ENCODE data around the gene BCAR3. TPM values are rescaled to one million over a fixed set of nuclear protein-coding genes. Genes with fewer than 3 reads are reported as not detected.

BCAR3 gene
- total RNA-seq, 1 experiment from 2014 or later = 15.6 TPM

GRCh38 chr1:93565496-93566206, 116.0 kb downstream of the BCAR3 start:
- no TSS peak for BruUV-seq (replicated peaks)
- no peak for DNase-seq
- Mint-ChIP-seq H3K9me3 (ENCODE audit: low read depth, unreplicated experiment) (no peaks in the 10 kb centered on the region), H3K27me3 (ENCODE audit: unreplicated experiment) (no peaks in the 10 kb centered on the region), H3K4me1 (ENCODE audit: low read depth, unreplicated experiment) (peaks cover 23% of the 10 kb centered on the region), H3K4me3 (ENCODE audit: low read depth, unreplicated experiment) (no peak overlapping the region), H3K27ac (ENCODE audit: unreplicated experiment) (no peak overlapping the region), H3K36me3 (ENCODE audit: insufficient read depth, unreplicated experiment) (peaks cover 43% of the 10 kb centered on the region)
- CTCF ChIA-PET = no interaction called here
- intact Hi-C loops (cut with micrococcal nuclease; ENCODE audit: unreplicated experiment) = no loop called here
- no peak for TF ChIP-seq CTCF (IDR thresholded peaks at IDR 0.05; ENCODE audit: unreplicated experiment)

GRCh38 chr1:93559695-93560094, 121.9 kb downstream of the BCAR3 start:
- Mint-ChIP-seq H3K4me3 (ENCODE audit: low read depth, unreplicated experiment) (no peak overlapping the region), H3K27ac (ENCODE audit: unreplicated experiment) (no peak overlapping the region), H3K9me3 (ENCODE audit: low read depth, unreplicated experiment) (no peaks in the 10 kb centered on the region), H3K27me3 (ENCODE audit: unreplicated experiment) (no peaks in the 10 kb centered on the region), H3K4me1 (ENCODE audit: low read depth, unreplicated experiment) (peaks cover 17% of the 10 kb centered on the region), H3K36me3 (ENCODE audit: insufficient read depth, unreplicated experiment) (peaks cover 23% of the 10 kb centered on the region)
- intact Hi-C loops (cut with micrococcal nuclease; ENCODE audit: unreplicated experiment) = loop anchor here (10.0 kb wide), 1 partner anchor 285 kb away; no protein-coding TSS in a partner anchor
- CTCF ChIA-PET = interaction anchor here (0.6 kb wide), 1 partner anchor 77 kb away, joined by 5 read pairs; no protein-coding TSS in a partner anchor
- TF ChIP-seq CTCF (IDR thresholded peaks at IDR 0.05; ENCODE audit: unreplicated experiment) = no peak
- DNase-seq = no peak
- BruUV-seq (replicated peaks) = no TSS peak

- intact Hi-C loops (cut with micrococcal nuclease; ENCODE audit: unreplicated experiment) = loop anchor here (10.0 kb wide), 1 partner anchor 286 kb away; no protein-coding TSS in a partner anchor
- DNase-seq = no peak
- H3K36me3 Mint-ChIP-seq (ENCODE audit: insufficient read depth, unreplicated experiment) = peaks cover 17% of the 10 kb centered on the region
- no peak for TF ChIP-seq CTCF (IDR thresholded peaks at IDR 0.05; ENCODE audit: unreplicated experiment)
- H3K9me3 Mint-ChIP-seq (ENCODE audit: low read depth, unreplicated experiment) = no peaks in the 10 kb centered on the region
- H3K4me3 Mint-ChIP-seq (ENCODE audit: low read depth, unreplicated experiment) = no peak overlapping the region
- CTCF ChIA-PET = no interaction called here
- no TSS peak for BruUV-seq (replicated peaks)
- H3K4me1 Mint-ChIP-seq (ENCODE audit: low read depth, unreplicated experiment) = peaks cover 22% of the 10 kb centered on the region
- no peak overlapping the region for H3K27ac Mint-ChIP-seq (ENCODE audit: unreplicated experiment)
- H3K27me3 Mint-ChIP-seq (ENCODE audit: unreplicated experiment) = no peaks in the 10 kb centered on the region
Measured at GRCh38 chr1:93559045-93559444, 122.6 kb downstream of the BCAR3 start.

GRCh38 chr1:93556291-93556690, 125.3 kb downstream of the BCAR3 start:
- intact Hi-C loops (cut with micrococcal nuclease; ENCODE audit: unreplicated experiment) = loop anchor here (10.0 kb wide), 1 partner anchor 289 kb away; no protein-coding TSS in a partner anchor
- no peak for TF ChIP-seq CTCF (IDR thresholded peaks at IDR 0.05; ENCODE audit: unreplicated experiment)
- DNase-seq = no peak
- CTCF ChIA-PET = interaction anchor here (1.5 to 1.6 kb wide), 2 partner anchors 36 to 116 kb away, joined by 3 to 8 read pairs; no protein-coding TSS in a partner anchor
- Mint-ChIP-seq H3K4me1 (ENCODE audit: low read depth, unreplicated experiment) (peaks cover 50% of the 10 kb centered on the region), H3K27ac (ENCODE audit: unreplicated experiment) (no peak overlapping the region), H3K27me3 (ENCODE audit: unreplicated experiment) (no peaks in the 10 kb centered on the region), H3K36me3 (ENCODE audit: insufficient read depth, unreplicated experiment) (peaks cover 28% of the 10 kb centered on the region), H3K9me3 (ENCODE audit: low read depth, unreplicated experiment) (no peaks in the 10 kb centered on the region), H3K4me3 (ENCODE audit: low read depth, unreplicated experiment) (no peak overlapping the region)
- no TSS peak for BruUV-seq (replicated peaks)
